GM12865 (cell line): Measurements from ENCODE around the gene OR51B2.
"Not testable (repeated sequence)": the region's sequence is repeated elsewhere in the genome, so short reads cannot be mapped to it uniquely, and the experiment has no call there.

ENCODE experiments used
- DNase-seq: peaks from one replicate; pipeline ENCODE4 v3.0.0; 2010; ENCODE audit warnings: low read depth
- H3K4me3 ChIP-seq: 2 replicates; pipeline ENCODE4 v1.5.1; 2011; ENCODE audit warnings: mild to moderate bottlenecking, low read depth, low read length, control low read depth
- TF ChIP-seq, protein P1 (sequence below): IDR thresholded peaks from 2 replicates; pipeline ENCODE4 v1.5.1; 2011; ENCODE audit warnings: low read length, control low read depth, low read depth, inconsistent platforms; ENCODE audit not compliant: insufficient read depth; ENCODE audit errors: missing control alignments

Gene OR51B2

GRCh38 chr11:5363679-5364078 lies 39.6 kb upstream of the OR51B2 start:
- no peak for DNase-seq
- TF ChIP-seq, protein P1, sequence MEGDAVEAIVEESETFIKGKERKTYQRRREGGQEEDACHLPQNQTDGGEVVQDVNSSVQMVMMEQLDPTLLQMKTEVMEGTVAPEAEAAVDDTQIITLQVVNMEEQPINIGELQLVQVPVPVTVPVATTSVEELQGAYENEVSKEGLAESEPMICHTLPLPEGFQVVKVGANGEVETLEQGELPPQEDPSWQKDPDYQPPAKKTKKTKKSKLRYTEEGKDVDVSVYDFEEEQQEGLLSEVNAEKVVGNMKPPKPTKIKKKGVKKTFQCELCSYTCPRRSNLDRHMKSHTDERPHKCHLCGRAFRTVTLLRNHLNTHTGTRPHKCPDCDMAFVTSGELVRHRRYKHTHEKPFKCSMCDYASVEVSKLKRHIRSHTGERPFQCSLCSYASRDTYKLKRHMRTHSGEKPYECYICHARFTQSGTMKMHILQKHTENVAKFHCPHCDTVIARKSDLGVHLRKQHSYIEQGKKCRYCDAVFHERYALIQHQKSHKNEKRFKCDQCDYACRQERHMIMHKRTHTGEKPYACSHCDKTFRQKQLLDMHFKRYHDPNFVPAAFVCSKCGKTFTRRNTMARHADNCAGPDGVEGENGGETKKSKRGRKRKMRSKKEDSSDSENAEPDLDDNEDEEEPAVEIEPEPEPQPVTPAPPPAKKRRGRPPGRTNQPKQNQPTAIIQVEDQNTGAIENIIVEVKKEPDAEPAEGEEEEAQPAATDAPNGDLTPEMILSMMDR: no peak
- H3K4me3 ChIP-seq: no peak overlapping the region

GRCh38 chr11:5362017-5362625 lies 38.0 kb upstream of the OR51B2 start:
- TF ChIP-seq, protein P1: no peak
- DNase-seq: no peak
- no peak overlapping the region for H3K4me3 ChIP-seq

DNA sequence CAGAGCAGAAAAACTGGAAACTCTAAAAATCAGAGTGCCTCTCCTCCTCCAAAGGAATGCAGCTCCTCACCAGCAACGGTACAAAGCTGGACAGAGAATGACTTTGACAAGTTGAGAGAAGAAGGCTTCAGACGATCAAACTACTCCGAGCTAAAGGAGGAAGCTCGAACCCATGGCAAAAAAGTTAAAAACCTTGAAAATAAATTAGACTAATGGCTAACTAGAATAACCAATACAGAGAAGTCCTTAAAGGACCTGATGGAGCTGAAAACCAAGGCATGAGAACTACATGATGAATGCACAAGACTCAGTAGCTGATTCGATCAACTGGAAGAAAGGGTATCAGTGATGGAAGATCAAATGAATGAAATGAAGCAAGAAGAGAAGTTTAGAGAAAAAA lies 31.9 kb upstream of the OR51B2 start:
- H3K4me3 ChIP-seq, DNase-seq: not testable (repeated sequence)

DNA sequence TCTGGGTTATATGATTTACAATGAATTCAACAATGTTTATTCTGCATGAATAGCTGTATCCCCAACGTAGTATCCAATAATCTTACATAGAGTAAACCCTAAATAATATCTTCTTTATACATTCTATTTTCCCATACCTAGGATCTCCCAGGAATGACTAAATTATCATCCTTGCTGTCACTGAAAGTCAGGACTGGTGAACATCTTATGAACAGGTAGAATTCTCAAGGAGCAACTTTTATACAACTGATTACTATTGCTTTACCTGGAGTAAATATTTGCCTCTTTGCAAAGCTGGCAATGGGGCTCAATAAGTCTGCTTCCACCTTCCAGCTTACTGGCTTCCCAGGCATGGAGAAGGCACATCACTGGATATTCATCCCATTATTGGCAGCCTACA lies 27.1 kb upstream of the OR51B2 start, which contains the start of gene OR51B6:
Gene OR51B6, plus strand, starts transcription at position 301 of the 400 bp plus-strand sequence. Its CDS starts 0 bp downstream, at position 301.
- TF ChIP-seq, protein P1: no peak
- no peak for DNase-seq
- H3K4me3 ChIP-seq: no peak within 1 kb of the TSS

GRCh38 chr11:5349550-5349949 lies 25.5 kb upstream of the OR51B2 start:
- TF ChIP-seq, protein P1: no peak
- H3K4me3 ChIP-seq: no peak overlapping the region
- no peak for DNase-seq

- H3K4me3 ChIP-seq: no peak overlapping the region
- TF ChIP-seq, protein P1: no peak
- DNase-seq: no peak
These were observed 24.6 kb upstream of the OR51B2 start for GRCh38 chr11:5348551-5349194.

- no peak overlapping the region for H3K4me3 ChIP-seq
- TF ChIP-seq, protein P1: no peak
- no peak for DNase-seq
These were observed 21.7 kb upstream of the OR51B2 start for GRCh38 chr11:5345831-5346230.
